Measurements from ENCODE around the gene MAP7D2.

The MAP7D2 gene

DNA sequence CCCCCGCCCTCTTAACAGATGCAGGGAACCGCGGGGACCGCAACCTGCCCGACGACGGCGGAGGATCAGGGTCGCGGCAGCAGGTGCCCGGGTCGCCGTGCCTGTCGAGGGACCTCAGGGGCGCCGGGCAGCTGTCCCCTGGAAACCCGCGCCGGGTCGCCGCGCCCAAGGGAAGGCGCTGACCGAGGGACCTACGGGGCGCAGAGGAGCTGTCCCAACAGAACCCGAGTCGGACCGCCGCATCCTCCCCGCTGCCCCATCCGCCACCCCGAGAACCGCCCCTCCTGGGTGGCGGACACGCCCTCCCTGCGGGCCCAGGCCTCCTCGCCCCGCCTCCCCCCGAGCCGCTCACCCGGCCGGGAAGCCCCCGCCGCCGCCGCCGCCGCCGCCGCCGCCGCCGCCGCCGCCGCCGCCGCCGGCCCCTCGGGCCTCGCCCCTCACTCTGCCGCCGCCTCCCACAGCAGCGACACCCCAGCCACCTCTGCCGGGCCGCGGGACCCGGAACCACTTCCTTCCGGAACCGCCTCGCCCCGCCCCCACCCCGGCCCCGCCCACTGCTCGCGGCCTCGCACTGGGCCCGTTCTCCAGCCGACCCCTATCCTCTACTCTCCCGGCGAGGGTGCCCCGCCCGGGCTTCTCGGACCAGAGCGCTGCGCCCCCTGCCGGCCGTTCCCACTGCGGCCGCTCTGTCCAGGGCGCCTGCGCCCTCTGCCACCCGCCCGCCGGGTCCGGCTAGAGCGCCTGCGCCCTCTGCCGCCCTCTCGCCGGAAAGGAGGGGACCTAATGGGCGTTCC is 126.0 kb downstream of the MAP7D2 start, which contains the start of gene BCLAF3:
Gene BCLAF3 (minus strand): TSS at position 506 of the 794 bp plus-strand sequence. CDS start 20,797 bp downstream, outside the sequence.
- peak within 1 kb of the TSS; percentile 81 for H3K27ac Mint-ChIP-seq
- DNase-seq = peak; percentile 92
- peaks cover 10% of the 10 kb centered on the region for H3K27me3 Mint-ChIP-seq
- H3K9me3 Mint-ChIP-seq = no peaks in the 10 kb centered on the region
- peaks cover 4% of the 10 kb centered on the region for H3K36me3 Mint-ChIP-seq (ENCODE audit: low read depth)
- peak within 1 kb of the TSS; percentile 80 for H3K4me3 Mint-ChIP-seq
- peaks cover 13% of the 10 kb centered on the region for H3K4me1 Mint-ChIP-seq (ENCODE audit: low read depth)

DNA sequence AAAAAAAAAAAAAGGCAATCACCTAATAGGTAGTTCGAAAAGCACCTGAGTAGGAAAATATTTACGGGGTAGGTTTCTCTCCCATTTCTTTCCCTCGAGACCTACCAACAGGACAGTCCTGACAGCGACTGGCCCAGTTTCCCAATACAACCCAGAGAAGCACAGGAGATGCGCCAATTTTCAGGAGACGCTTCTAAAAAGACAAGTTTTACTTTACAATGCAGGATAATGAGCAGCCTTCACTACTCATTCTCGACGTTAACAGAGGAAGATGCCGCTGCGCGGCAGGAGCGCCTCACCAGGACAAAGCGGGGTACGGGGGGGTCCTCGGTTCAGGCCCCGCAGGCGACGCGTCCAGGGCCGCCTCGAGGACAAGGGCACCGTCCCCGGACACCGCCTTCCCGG is 126.6 kb downstream of the MAP7D2 start:
- DNase-seq = no peak
- Mint-ChIP-seq H3K4me1 (ENCODE audit: low read depth) (peaks cover 13% of the 10 kb centered on the region), H3K36me3 (ENCODE audit: low read depth) (peaks cover 4% of the 10 kb centered on the region), H3K4me3 (peak overlapping the region; percentile 80), H3K27ac (peak overlapping the region; percentile 42), H3K9me3 (no peaks in the 10 kb centered on the region), H3K27me3 (peaks cover 9% of the 10 kb centered on the region)

DNA sequence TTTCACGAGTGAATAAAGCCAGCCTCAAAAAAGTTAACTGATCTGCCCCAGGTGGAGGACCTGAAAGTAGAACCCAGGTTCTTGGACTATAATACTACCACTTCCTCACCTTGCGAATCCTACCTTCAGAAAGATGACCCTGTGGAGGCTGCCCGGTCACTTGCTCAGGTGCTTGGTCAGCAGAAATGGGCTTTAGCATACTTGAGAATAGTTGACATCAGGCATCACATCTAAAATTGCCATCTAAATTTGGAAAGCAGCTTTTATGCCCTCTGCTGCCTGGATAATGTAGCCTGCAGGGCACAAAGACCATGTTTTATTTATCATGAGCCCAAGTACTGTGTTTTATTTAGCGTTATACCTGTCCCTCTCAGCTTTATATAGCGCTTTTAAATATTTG is 128.9 kb downstream of the MAP7D2 start:
- DNase-seq = no peak
- Mint-ChIP-seq H3K4me3 (no peak overlapping the region), H3K4me1 (ENCODE audit: low read depth) (peaks cover 13% of the 10 kb centered on the region), H3K27ac (no peak overlapping the region), H3K27me3 (peaks cover 6% of the 10 kb centered on the region), H3K36me3 (ENCODE audit: low read depth) (peaks cover 4% of the 10 kb centered on the region), H3K9me3 (no peaks in the 10 kb centered on the region)

DNA sequence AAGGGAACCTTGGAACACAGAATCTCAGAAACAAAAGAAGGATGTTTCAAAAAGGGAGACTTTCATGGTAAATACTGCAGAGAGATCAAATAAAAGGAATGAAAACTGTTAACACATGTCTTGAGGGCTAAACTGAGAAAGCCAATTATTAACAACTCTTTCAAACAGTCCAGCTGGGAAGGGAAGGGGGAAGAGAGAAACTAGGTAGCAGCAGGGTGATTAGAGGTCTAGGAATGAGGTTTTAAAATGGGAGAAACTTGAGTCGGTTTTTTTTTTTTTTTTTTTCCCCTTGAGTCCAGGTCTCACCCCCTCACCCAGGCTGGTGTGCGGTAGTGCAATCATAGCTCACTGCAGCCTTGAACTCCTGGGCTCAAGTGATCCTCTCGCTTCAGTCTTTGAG is 130.2 kb downstream of the MAP7D2 start:
- peaks cover 16% of the 10 kb centered on the region for H3K4me1 Mint-ChIP-seq (ENCODE audit: low read depth)
- no peaks in the 10 kb centered on the region for H3K9me3 Mint-ChIP-seq
- H3K36me3 Mint-ChIP-seq (ENCODE audit: low read depth) = peaks cover 4% of the 10 kb centered on the region
- no peak overlapping the region for H3K27ac Mint-ChIP-seq
- no peak overlapping the region for H3K4me3 Mint-ChIP-seq
- DNase-seq = no peak
- H3K27me3 Mint-ChIP-seq = peaks cover 3% of the 10 kb centered on the region

DNA sequence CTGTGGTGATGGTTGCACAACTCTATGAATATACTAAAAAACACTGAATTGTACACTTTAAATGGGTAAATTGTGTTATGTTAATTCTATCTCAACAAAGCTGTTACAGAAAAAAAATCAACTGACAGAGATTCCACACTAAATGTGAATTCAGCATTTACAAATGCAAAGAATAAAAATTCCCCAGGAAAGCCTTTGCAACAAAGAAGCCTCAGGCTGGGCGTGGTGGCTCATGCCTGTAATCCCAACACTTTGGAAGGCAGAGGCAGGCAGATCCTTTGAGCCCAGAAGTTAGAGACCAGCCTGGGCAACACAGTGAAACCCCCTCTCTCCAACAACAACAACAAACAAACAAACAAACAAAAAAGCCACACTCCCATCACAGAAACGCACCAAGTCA is 134.8 kb downstream of the MAP7D2 start:
- peaks cover 3% of the 10 kb centered on the region for H3K27me3 Mint-ChIP-seq
- DNase-seq = no peak
- peaks cover 18% of the 10 kb centered on the region for H3K4me1 Mint-ChIP-seq (ENCODE audit: low read depth)
- H3K9me3 Mint-ChIP-seq = peaks cover 5% of the 10 kb centered on the region
- no peak overlapping the region for H3K4me3 Mint-ChIP-seq
- H3K36me3 Mint-ChIP-seq (ENCODE audit: low read depth) = peaks cover 9% of the 10 kb centered on the region
- no peak overlapping the region for H3K27ac Mint-ChIP-seq

DNA sequence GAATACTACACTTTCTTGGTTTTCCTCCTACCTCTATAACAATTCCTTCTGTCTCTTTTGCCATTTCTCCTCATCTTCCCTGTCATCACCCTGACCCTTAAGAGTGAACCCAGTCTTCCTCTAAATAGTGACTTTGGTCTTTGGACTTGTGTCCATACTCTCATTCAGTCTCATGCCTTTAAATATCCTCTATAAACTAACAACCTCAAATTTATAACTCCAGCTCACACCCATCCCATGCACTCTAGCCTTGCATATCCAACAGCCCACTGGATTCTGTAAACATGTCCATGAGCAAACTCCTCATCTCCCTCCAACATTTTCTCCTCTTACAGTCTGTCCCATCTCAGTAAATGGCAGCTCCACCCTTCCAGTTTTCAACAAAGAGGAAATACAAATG is 140.9 kb downstream of the MAP7D2 start:
- Mint-ChIP-seq H3K4me3 (no peak overlapping the region), H3K9me3 (peaks cover 5% of the 10 kb centered on the region), H3K4me1 (ENCODE audit: low read depth) (peaks cover 29% of the 10 kb centered on the region), H3K27ac (no peak overlapping the region), H3K27me3 (peaks cover 21% of the 10 kb centered on the region), H3K36me3 (ENCODE audit: low read depth) (peaks cover 6% of the 10 kb centered on the region)
- no peak for DNase-seq

DNA sequence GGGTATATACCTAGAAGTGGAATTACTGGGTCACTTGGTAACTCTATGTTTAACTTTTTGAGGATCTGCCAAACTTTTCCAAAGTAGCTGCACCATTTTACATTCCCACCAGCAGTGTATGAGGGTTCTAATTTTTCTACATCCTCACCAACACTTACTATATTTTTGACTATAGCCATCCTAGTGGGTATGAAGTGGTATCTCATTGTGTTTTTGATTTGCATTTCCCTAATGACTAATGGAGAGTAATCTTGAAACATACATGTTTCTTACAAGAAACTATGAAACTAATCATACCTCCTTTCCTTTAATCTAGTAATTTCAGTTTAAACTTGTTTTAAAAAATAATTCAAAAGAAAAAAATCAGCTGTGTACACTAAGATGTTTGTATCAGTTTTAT is 143.7 kb downstream of the MAP7D2 start:
- DNase-seq = no peak
- Mint-ChIP-seq H3K4me3 (no peak overlapping the region), H3K27ac (no peak overlapping the region), H3K9me3 (peaks cover 2% of the 10 kb centered on the region), H3K4me1 (ENCODE audit: low read depth) (peaks cover 22% of the 10 kb centered on the region), H3K27me3 (peaks cover 17% of the 10 kb centered on the region), H3K36me3 (ENCODE audit: low read depth) (peaks cover 3% of the 10 kb centered on the region)

DNA sequence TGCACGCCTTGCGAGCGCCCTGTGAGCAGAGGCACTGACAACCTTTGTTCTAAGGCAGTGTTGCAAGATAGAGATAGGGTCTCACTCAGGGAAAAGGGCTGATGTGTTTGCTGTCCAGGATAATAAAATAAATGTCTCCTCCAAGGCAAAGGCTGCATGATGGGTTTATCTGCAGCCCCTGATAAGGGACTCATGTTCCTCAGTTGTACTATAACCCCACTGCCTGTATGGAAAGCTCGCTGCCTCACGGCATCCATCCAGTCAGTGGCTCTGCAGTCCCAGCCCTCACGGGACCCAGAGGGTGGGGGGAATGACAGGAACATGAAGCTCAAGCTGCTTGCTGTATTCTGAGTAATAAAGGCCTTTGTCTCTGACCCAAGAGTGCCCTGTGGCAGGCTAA is 148.4 kb downstream of the MAP7D2 start:
- peaks cover 8% of the 10 kb centered on the region for H3K27me3 Mint-ChIP-seq
- DNase-seq = no peak

DNA sequence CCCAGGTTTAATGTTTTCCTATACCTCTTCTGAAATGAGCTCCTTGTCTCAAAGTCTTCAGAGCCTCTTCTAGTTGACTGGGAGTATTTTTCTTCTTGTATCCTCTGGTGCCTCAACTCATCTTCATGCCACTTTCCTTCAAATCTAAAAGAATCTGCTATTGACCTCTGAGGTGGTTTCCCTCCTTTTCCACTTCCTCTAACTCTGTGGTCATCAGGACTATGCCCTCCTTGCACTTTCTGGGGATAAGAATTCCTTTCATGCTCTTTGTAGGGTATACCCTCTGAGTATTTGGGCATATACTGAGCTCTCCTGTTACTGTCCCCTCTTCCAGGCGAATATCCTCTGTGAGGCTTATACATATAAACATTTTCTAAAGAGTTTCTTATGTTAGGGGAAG is 150.7 kb downstream of the MAP7D2 start:
- no peak overlapping the region for H3K27ac Mint-ChIP-seq

More for the DNA sequence above, 148.4 kb downstream of the MAP7D2 start:
- Mint-ChIP-seq H3K4me3 (no peak overlapping the region), H3K4me1 (ENCODE audit: low read depth) (peaks cover 19% of the 10 kb centered on the region), H3K27ac (no peak overlapping the region), H3K9me3 (no peaks in the 10 kb centered on the region), H3K36me3 (ENCODE audit: low read depth) (peaks cover 13% of the 10 kb centered on the region)

DNA sequence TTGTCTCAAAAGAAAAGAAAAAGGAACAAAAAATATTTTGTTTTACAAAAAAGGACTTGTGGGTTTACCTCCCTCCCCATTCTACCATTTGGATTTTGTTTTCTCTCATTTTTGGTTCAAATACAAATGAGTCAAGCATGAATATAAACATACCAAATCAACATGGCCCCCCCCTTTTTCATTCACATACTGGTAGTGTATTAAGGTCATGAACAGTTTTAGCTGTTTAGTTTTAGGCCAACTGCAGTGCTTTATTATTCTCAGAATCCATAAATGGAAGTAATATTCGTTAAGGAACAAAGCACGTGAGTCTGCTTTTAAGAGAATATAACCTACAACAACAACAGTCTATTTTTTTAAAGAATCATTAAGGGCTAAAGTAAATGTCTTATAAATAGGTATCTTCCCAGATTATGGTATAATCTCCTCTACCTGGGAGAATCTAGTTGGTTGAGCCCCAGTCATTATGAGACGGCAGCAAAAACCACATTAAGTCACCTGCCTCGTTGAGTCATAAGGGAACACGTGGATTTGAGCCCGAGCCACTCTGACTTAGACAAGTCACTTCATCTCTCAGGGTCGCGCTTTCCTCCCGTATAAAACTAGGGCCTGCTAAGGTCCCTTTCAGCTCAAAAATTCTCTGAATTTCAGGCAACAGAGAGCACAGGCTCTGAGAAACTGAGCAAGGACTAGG is 152.5 kb downstream of the MAP7D2 start:
- no peak for DNase-seq
- Mint-ChIP-seq H3K36me3 (ENCODE audit: low read depth) (peaks cover 16% of the 10 kb centered on the region), H3K4me3 (no peak overlapping the region), H3K9me3 (no peaks in the 10 kb centered on the region), H3K27me3 (peaks cover 6% of the 10 kb centered on the region), H3K4me1 (ENCODE audit: low read depth) (peaks cover 14% of the 10 kb centered on the region), H3K27ac (no peak overlapping the region)

More for the DNA sequence above, 150.7 kb downstream of the MAP7D2 start:
- no peak for DNase-seq
- Mint-ChIP-seq H3K9me3 (no peaks in the 10 kb centered on the region), H3K27me3 (peaks cover 6% of the 10 kb centered on the region), H3K36me3 (ENCODE audit: low read depth) (peaks cover 16% of the 10 kb centered on the region), H3K4me1 (ENCODE audit: low read depth) (peaks cover 11% of the 10 kb centered on the region), H3K4me3 (no peak overlapping the region)

DNA sequence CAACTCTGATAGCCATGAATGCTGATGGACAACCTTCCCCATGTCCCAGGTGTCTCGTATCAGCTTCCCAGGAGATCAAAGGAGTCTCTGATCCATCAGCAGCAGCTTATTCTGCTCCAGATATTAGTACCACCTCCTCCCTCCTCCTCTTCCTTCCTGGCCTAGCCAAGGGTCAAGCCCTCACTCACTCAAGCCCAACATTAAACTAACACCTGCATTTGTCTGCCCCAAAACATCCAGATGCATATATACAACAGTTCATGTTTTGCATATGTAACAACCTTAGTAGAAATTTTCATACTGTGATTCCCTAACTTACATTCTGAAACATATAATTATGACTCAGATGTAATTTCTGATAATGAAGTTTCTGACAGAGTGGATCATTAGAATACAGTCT is 155.8 kb downstream of the MAP7D2 start:
- no peak overlapping the region for H3K4me3 Mint-ChIP-seq
- DNase-seq = no peak
- H3K27me3 Mint-ChIP-seq = peaks cover 10% of the 10 kb centered on the region
- H3K4me1 Mint-ChIP-seq (ENCODE audit: low read depth) = peaks cover 14% of the 10 kb centered on the region
- H3K9me3 Mint-ChIP-seq = no peaks in the 10 kb centered on the region
- peaks cover 13% of the 10 kb centered on the region for H3K36me3 Mint-ChIP-seq (ENCODE audit: low read depth)
- no peak overlapping the region for H3K27ac Mint-ChIP-seq

DNA sequence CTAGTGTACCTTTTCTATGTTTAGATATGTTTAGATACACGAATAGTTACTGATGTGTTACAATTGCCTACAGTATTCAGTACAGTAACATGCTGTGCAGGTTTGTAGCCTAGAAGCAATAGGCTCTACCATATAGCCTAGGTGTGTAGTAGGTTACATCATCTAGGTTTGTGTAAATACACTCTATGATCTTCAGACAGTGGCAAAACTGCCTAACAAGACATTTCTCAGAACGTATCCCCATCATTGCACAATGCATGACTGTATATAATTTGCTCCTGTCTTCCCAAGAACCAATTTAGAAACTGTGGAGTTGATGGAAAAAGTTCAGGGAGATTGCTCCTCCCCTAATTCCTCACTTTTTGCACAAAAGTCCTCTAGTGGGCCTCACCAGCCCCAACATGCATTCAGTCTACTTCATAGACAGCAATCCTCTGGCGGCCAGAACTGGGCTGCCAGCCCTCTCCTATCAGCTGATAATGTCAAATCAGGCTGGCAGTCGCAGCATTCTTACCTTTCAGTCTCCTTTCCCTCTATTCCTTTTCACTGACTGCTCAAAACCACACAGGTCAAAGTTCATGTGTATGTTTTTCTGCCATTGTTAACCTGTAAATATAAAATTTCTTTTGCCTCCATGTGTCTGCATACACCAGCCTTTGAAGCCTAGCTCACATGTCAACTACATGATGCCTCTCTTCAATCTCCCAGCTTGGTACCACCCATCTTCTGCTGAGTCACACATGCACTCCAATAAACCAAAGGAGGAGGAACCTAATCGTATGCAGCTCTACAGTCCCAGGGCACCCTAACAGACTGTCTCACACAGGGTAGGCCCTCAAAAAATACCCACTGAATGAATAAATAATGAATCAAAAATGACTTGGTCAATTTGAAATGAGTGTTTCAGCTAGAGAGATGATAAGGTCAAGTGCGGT is 157.9 kb downstream of the MAP7D2 start:
- Mint-ChIP-seq H3K27ac (no peak overlapping the region), H3K4me1 (ENCODE audit: low read depth) (peaks cover 7% of the 10 kb centered on the region), H3K4me3 (no peak overlapping the region), H3K27me3 (peaks cover 4% of the 10 kb centered on the region), H3K9me3 (no peaks in the 10 kb centered on the region), H3K36me3 (ENCODE audit: low read depth) (peaks cover 3% of the 10 kb centered on the region)
- no peak for DNase-seq

DNA sequence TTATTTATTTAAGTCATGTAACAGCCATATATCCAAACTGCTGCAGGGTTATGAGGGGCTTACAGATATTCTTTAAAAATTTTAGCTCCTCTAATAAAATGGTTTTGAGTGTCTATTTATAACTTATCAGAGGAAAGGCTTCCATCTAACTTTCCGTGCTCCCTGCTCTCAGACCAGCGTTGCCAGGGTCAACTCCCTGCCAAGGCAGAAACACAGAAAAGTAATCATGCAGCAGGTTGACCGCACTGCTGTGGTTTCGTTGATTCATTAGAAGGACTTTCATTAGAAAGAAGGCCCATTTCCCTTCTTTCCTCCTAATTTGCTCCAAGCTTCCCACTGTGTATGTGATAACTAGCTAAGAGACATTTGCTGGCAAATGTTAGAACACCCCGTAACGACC is 159.8 kb downstream of the MAP7D2 start:
- H3K4me3 Mint-ChIP-seq = no peak overlapping the region
- H3K27me3 Mint-ChIP-seq = peaks cover 4% of the 10 kb centered on the region
- peaks cover 3% of the 10 kb centered on the region for H3K36me3 Mint-ChIP-seq (ENCODE audit: low read depth)
- H3K9me3 Mint-ChIP-seq = no peaks in the 10 kb centered on the region
- peaks cover 6% of the 10 kb centered on the region for H3K4me1 Mint-ChIP-seq (ENCODE audit: low read depth)
- DNase-seq = no peak
- no peak overlapping the region for H3K27ac Mint-ChIP-seq

All from activated T-cell treated with anti-CD3 and anti-CD28 coated beads, Interleukin-2, amount 50 U/mL, for 24 hours (primary cell).